Activated naive CD4-positive, alpha-beta T cell treated with anti-CD3 and anti-CD28 coated beads, Interleukin-2, amount 10 ng/mL, durations not matched to agents 7 days and 5 days (primary cell): ENCODE measurements around the gene NAPG.
"Not testable (repeated sequence)": the region's sequence is repeated elsewhere in the genome, so short reads cannot be mapped to it uniquely, and the experiment has no call there.

Experiments used
- CTCF ChIA-PET: fragments of 350-600 bp; sonication (Branson Sonifier 250); formaldehyde crosslinking; loops from one replicate; lab custom pipeline; 2021; ENCODE audit warnings: antibody characterized with exemption; lab: Charles Lee
- DNase-seq: peaks from one replicate; pipeline ENCODE4 v3.0.0-alpha.2; 2020
- H3K27ac Mint-ChIP-seq: one replicate; pipeline ENCODE4 v1.8.0; 2021; ENCODE audit warnings: mild to moderate bottlenecking, moderate library complexity, mixed read lengths
- H3K27me3 Mint-ChIP-seq: one replicate; pipeline ENCODE4 v1.8.0; 2021; ENCODE audit warnings: mild to moderate bottlenecking, mixed read lengths
- H3K36me3 Mint-ChIP-seq: one replicate; pipeline ENCODE4 v1.8.0; 2021; ENCODE audit warnings: mixed read lengths
- H3K4me1 Mint-ChIP-seq: one replicate; pipeline ENCODE4 v1.8.0; 2021; ENCODE audit warnings: mixed read lengths
- H3K4me3 Mint-ChIP-seq: one replicate; pipeline ENCODE4 v1.8.0; 2021; ENCODE audit warnings: mild to moderate bottlenecking, moderate library complexity, mixed read lengths
- H3K9me3 Mint-ChIP-seq: one replicate; pipeline ENCODE4 v1.8.0; 2021; ENCODE audit warnings: mixed read lengths

The NAPG gene

DNA sequence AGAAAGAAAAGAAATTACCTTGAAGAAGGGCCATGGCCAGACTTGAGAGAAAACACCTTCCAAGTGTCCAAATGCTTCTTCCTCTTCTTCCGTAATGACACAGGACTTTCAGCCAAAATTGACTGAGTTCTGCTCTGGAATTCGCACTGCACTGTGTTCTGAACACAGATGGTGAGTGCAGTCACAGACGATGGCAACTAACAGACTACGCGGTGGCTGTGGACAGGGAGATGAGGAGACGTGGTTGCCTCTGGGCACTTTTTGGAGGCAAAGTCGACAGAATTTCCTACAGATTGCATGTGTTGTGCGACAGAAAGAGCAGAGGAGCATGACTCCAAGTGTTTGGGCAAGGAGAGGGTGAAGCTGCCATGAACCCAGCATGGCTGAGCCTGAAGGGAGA is 4.3 kb upstream of the NAPG start:
- H3K27me3 Mint-ChIP-seq, result peaks cover 32% of the 10 kb centered on the region
- no peaks in the 10 kb centered on the region for H3K9me3 Mint-ChIP-seq
- H3K4me1 Mint-ChIP-seq, result peaks cover 15% of the 10 kb centered on the region
- peaks cover 3% of the 10 kb centered on the region for H3K36me3 Mint-ChIP-seq
- no peak for DNase-seq
- H3K4me3 Mint-ChIP-seq, result no peak overlapping the region
- no peak overlapping the region for H3K27ac Mint-ChIP-seq
- CTCF ChIA-PET, result interaction anchor here (1.3 kb wide), 1 partner anchor 550 kb away, joined by 4 read pairs; no protein-coding TSS in a partner anchor

DNA sequence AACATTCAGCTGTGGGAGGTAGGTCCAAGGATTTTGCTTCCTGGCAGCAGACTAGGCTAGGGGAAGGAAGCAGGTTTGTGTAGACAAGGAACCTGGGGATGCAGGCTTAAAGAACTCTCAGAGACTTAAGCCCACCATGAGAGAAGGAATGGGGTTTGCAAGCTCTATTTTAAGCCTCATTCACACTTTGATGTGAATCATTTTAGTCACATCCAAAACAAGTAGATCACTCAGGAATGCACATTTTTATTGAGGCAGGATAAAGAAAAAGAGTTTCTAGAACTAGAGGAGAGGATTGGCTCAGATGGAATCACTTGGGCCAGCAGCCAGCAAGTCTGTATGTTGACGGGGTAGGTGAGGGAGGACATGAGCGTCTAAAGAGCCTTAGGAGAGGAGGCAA is 3.3 kb upstream of the NAPG start:
- Mint-ChIP-seq H3K36me3 (peaks cover 3% of the 10 kb centered on the region), H3K9me3 (no peaks in the 10 kb centered on the region), H3K4me1 (peaks cover 23% of the 10 kb centered on the region), H3K27me3 (peaks cover 24% of the 10 kb centered on the region), H3K27ac (no peak overlapping the region), H3K4me3 (no peak overlapping the region)
- no peak for DNase-seq
- CTCF ChIA-PET, result interaction anchor here (1.3 kb wide), 1 partner anchor 551 kb away, joined by 4 read pairs; no protein-coding TSS in a partner anchor

- no peaks in the 10 kb centered on the region for H3K9me3 Mint-ChIP-seq
- peaks cover 19% of the 10 kb centered on the region for H3K27me3 Mint-ChIP-seq
- peaks cover 3% of the 10 kb centered on the region for H3K36me3 Mint-ChIP-seq
- DNase-seq, result no peak
- no peak overlapping the region for H3K4me3 Mint-ChIP-seq
- H3K27ac Mint-ChIP-seq, result no peak overlapping the region
- H3K4me1 Mint-ChIP-seq, result peaks cover 29% of the 10 kb centered on the region
- CTCF ChIA-PET, result interaction anchor here (0.8 kb wide), 1 partner anchor 552 kb away, joined by 3 read pairs; no protein-coding TSS in a partner anchor
Observed at GRCh38 chr18:10523544-10523943, 2.3 kb upstream of the NAPG start.

- Mint-ChIP-seq H3K9me3 (no peaks in the 10 kb centered on the region), H3K27ac (peak overlapping the region; percentile 95), H3K27me3 (peaks cover 11% of the 10 kb centered on the region), H3K4me3 (peak overlapping the region; percentile 94), H3K4me1 (peaks cover 39% of the 10 kb centered on the region), H3K36me3 (peaks cover 3% of the 10 kb centered on the region)
- CTCF ChIA-PET, result interaction anchor here (1.0 to 1.2 kb wide), 2 partner anchors 10 to 1471 kb away, joined by 3 read pairs; no protein-coding TSS in a partner anchor
- no peak for DNase-seq
Observed at GRCh38 chr18:10524507-10525370, 1.1 kb upstream of the NAPG start.

DNA sequence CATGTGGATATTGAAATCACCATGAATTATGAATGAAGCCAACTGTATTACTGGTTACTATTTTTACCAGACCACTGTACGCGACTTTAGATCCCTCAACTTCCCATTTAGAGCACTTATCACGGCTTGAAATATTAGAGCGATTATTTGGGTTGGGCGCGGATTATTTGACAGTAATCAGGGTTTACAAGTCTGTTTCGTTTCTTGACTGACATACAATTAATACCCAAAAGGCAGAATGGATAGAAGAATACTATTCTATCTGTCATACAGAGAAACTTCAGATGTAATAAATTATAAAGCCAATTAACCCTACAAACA is 496 bp upstream of the NAPG start:
- Mint-ChIP-seq H3K4me3 (peak overlapping the region; percentile 94), H3K4me1 (peaks cover 44% of the 10 kb centered on the region), H3K27ac (peak overlapping the region; percentile 95), H3K36me3 (peaks cover 3% of the 10 kb centered on the region), H3K27me3 (peaks cover 11% of the 10 kb centered on the region), H3K9me3 (no peaks in the 10 kb centered on the region)
- DNase-seq, result no peak
- CTCF ChIA-PET, result interaction anchor here (1.0 to 1.2 kb wide), 2 partner anchors 9 to 1470 kb away, joined by 3 read pairs; no protein-coding TSS in a partner anchor

DNA sequence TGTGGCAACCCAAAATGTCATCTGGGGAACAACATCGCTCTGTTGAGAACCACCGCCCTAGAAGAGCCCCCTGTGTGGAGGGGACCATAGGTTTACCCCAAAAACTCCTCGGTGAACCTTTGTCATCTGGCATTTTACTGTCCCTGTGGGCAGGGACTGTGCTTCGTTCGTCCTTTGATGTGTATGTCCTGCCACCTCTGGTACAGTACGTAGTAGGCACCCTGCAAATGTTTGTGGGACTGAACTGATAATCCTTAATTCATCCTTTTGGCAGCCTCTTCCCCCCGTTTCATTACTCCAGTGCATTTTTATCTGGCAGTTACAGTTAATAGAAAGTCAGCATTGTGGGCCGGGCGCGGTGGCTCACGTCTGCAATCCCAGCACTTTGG is 728 bp downstream of the NAPG start:
- H3K9me3 Mint-ChIP-seq, result no peaks in the 10 kb centered on the region
- H3K4me1 Mint-ChIP-seq, result peaks cover 52% of the 10 kb centered on the region
- H3K4me3 Mint-ChIP-seq, result peak overlapping the region; percentile 94
- no peak for DNase-seq
- CTCF ChIA-PET, result no interaction called here
- peaks cover 3% of the 10 kb centered on the region for H3K36me3 Mint-ChIP-seq
- peaks cover 9% of the 10 kb centered on the region for H3K27me3 Mint-ChIP-seq
- H3K27ac Mint-ChIP-seq, result peak overlapping the region; percentile 89

- DNase-seq, result no peak
- Mint-ChIP-seq H3K27ac (no peak overlapping the region), H3K4me3 (no peak overlapping the region), H3K4me1 (peaks cover 52% of the 10 kb centered on the region), H3K9me3 (no peaks in the 10 kb centered on the region), H3K36me3 (peaks cover 7% of the 10 kb centered on the region), H3K27me3 (no peaks in the 10 kb centered on the region)
- CTCF ChIA-PET, result no interaction called here
Observed at GRCh38 chr18:10528439-10528838, 2.6 kb downstream of the NAPG start.

- CTCF ChIA-PET, result no interaction called here
- Mint-ChIP-seq H3K27me3 (no peaks in the 10 kb centered on the region), H3K4me3 (no peak overlapping the region), H3K4me1 (peaks cover 45% of the 10 kb centered on the region), H3K9me3 (no peaks in the 10 kb centered on the region), H3K36me3 (peaks cover 11% of the 10 kb centered on the region), H3K27ac (peak overlapping the region; percentile 83)
- no peak for DNase-seq
Observed at GRCh38 chr18:10530002-10530401, 4.2 kb downstream of the NAPG start.

GRCh38 chr18:10530852-10531251 is 5.0 kb downstream of the NAPG start:
- Mint-ChIP-seq H3K27me3 (no peaks in the 10 kb centered on the region), H3K36me3 (peaks cover 12% of the 10 kb centered on the region), H3K4me1 (peaks cover 38% of the 10 kb centered on the region), H3K9me3 (no peaks in the 10 kb centered on the region), H3K27ac (peak overlapping the region; percentile 83), H3K4me3 (no peak overlapping the region)
- CTCF ChIA-PET, result no interaction called here
- no peak for DNase-seq

- H3K4me1 Mint-ChIP-seq, result peaks cover 31% of the 10 kb centered on the region
- no peaks in the 10 kb centered on the region for H3K9me3 Mint-ChIP-seq
- H3K36me3 Mint-ChIP-seq, result peaks cover 20% of the 10 kb centered on the region
- H3K27ac Mint-ChIP-seq, result no peak overlapping the region
- no peak overlapping the region for H3K4me3 Mint-ChIP-seq
- CTCF ChIA-PET, result no interaction called here
- no peak for DNase-seq
- H3K27me3 Mint-ChIP-seq, result no peaks in the 10 kb centered on the region
Observed at GRCh38 chr18:10533111-10533510, 7.3 kb downstream of the NAPG start.

DNA sequence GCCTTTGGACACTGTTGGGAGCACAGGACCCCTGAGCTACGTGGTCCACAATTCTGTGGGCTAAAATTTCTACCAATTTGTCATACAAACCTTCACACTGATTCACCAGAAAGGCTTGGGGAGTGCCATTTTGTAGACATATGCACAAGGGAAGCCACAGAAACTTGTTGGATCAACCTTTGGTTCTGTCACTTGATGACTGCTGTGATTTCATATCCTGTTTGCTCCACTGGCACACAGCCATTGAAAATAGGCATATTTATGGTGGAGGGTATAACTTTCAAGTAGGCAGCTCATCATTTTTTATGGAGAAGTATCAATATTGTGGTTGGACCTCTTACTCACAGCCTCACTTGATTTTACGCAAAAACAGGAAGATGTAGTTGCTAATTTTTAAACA is 10.5 kb downstream of the NAPG start:
- no peak overlapping the region for H3K4me3 Mint-ChIP-seq
- H3K27ac Mint-ChIP-seq, result peak overlapping the region; percentile 58
- CTCF ChIA-PET, result interaction anchor here (1.3 kb wide), 1 partner anchor 19 kb away, joined by 3 read pairs; no protein-coding TSS in a partner anchor
- H3K27me3 Mint-ChIP-seq, result no peaks in the 10 kb centered on the region
- no peak for DNase-seq
- peaks cover 4% of the 10 kb centered on the region for H3K4me1 Mint-ChIP-seq
- peaks cover 44% of the 10 kb centered on the region for H3K36me3 Mint-ChIP-seq
- no peaks in the 10 kb centered on the region for H3K9me3 Mint-ChIP-seq

DNA sequence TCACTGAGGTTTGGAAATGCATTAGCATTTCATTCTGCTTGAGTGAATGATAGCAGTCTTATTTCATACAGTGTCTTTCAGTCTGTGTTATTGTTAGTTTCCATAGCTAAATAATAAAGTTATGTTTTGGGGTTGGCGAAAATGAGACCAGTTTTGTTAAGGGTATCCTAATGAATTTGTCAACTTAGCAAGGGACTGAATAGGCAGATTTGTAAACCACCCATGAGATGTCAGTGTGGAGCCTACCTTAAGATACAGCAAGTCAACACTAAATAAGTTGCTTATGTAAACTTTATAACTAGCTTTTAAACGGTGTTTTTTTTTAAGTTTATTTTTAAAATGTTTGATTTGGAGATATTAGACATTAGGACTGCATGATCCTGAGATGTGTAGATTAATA is 11.9 kb downstream of the NAPG start:
- Mint-ChIP-seq H3K27me3 (no peaks in the 10 kb centered on the region), H3K4me3 (no peak overlapping the region), H3K36me3 (peaks cover 51% of the 10 kb centered on the region), H3K4me1 (peaks cover 4% of the 10 kb centered on the region), H3K27ac (no peak overlapping the region), H3K9me3 (no peaks in the 10 kb centered on the region)
- CTCF ChIA-PET, result no interaction called here
- DNase-seq, result no peak

GRCh38 chr18:10539124-10539523 is 13.3 kb downstream of the NAPG start:
- H3K9me3 Mint-ChIP-seq, CTCF ChIA-PET, H3K27me3 Mint-ChIP-seq, H3K4me1 Mint-ChIP-seq, H3K27ac Mint-ChIP-seq, H3K4me3 Mint-ChIP-seq, DNase-seq: not testable (repeated sequence)
- peaks cover 54% of the 10 kb centered on the region for H3K36me3 Mint-ChIP-seq

- H3K27ac Mint-ChIP-seq, result no peak overlapping the region
- H3K9me3 Mint-ChIP-seq, result no peaks in the 10 kb centered on the region
- no peak overlapping the region for H3K4me3 Mint-ChIP-seq
- no peak for DNase-seq
- H3K36me3 Mint-ChIP-seq, result peaks cover 57% of the 10 kb centered on the region
- no peaks in the 10 kb centered on the region for H3K27me3 Mint-ChIP-seq
- H3K4me1 Mint-ChIP-seq, result no peaks in the 10 kb centered on the region
- CTCF ChIA-PET, result no interaction called here
Observed at GRCh38 chr18:10543277-10543676, 17.4 kb downstream of the NAPG start.
